OCI-LY3 (cell line): ENCODE results near the gene GPATCH4.
"Not testable (repeated sequence)": the region's sequence is repeated elsewhere in the genome, so short reads cannot be mapped to it uniquely, and the experiment has no call there.

Experiments
- H2AFZ ChIP-seq: fragments of 200-600, 300-600 bp; shearing (Covaris generic); 2 replicates; pipeline ENCODE4 v1.6.0; 2014; ENCODE audit warnings: antibody characterized with exemption, low read depth, low read length
- H3K27ac ChIP-seq: fragments of 200-600, 300-600 bp; sonication (generic); 2 replicates; pipeline ENCODE4 v1.5.1; 2014; ENCODE audit warnings: mild to moderate bottlenecking, low read length, moderate library complexity, mixed read lengths
- H3K27me3 ChIP-seq: fragments of 200-600, 300-600 bp; sonication (generic); 2 replicates; pipeline ENCODE4 v1.6.1; 2014; ENCODE audit warnings: low read depth, low read length, mixed read lengths
- H3K36me3 ChIP-seq: fragments of 200-600, 300-600 bp; sonication (generic); replicated peaks from 2 replicates; pipeline ENCODE3; 2014; ENCODE audit warnings: low read depth, low read length, mixed read lengths
- H3K4me1 ChIP-seq: fragments of 300-600, 200-600 bp; sonication (generic); 2 replicates; pipeline ENCODE4 v1.6.1; 2014; ENCODE audit warnings: low read length, mixed read lengths
- H3K4me2 ChIP-seq: fragments of 200-600, 300-600 bp; sonication (generic); 2 replicates; pipeline ENCODE4 v1.6.1; 2014; ENCODE audit warnings: low read length, mixed read lengths
- H3K4me3 ChIP-seq: fragments of 300-600, 200-600 bp; sonication (generic); 2 replicates; pipeline ENCODE4 v1.5.1; 2014; ENCODE audit warnings: antibody characterized with exemption, mild to moderate bottlenecking, low read length, moderate library complexity
- H3K79me2 ChIP-seq: fragments of 300-600, 200-600 bp; shearing (Covaris generic); 2 replicates; pipeline ENCODE4 v1.6.1; 2014; ENCODE audit warnings: mild to moderate bottlenecking, low read length, mixed read lengths
- H3K9ac ChIP-seq: fragments of 300-600, 200-600 bp; shearing (Covaris generic); 2 replicates; pipeline ENCODE4 v1.6.0; 2014; ENCODE audit warnings: mild to moderate bottlenecking, low read length, moderate library complexity
- H3K9me3 ChIP-seq: fragments of 200-600, 300-600 bp; shearing (Covaris generic); 2 replicates; pipeline ENCODE4 v1.6.1; 2014; ENCODE audit warnings: low read length, mixed read lengths; ENCODE audit not compliant: insufficient read depth
- H4K20me1 ChIP-seq: fragments of 200-600, 300-600 bp; sonication (generic); 2 replicates; pipeline ENCODE4 v1.6.1; 2016; ENCODE audit warnings: low read length, mixed read lengths; ENCODE audit not compliant: insufficient read depth
- CTCF ChIP-seq: fragments of 200-600, 300-600 bp; sonication (generic); IDR thresholded peaks from 2 replicates; pipeline ENCODE4 v1.5.1; 2014; ENCODE audit warnings: antibody characterized with exemption, low read length, low read depth
- EZH2phosphoT487 ChIP-seq: fragments of 200-600 bp; shearing (Covaris generic); IDR thresholded peaks from 2 replicates; pipeline ENCODE4 v1.6.1; 2018; ENCODE audit warnings: antibody characterized with exemption, mixed run types, low read depth

GPATCH4 gene

GRCh38 chr1:156591432-156592157 lies 9.7 kb downstream of the GPATCH4 start, which contains the start of gene NAXE:
TSS of gene NAXE (plus strand) at chr1:156591776. CDS start at chr1:156591805, 29 bp downstream.
- Histone ChIP-seq H3K4me2 (peak within 1 kb of the TSS; percentile 91), H3K36me3 (peaks cover 39% of the 10 kb centered on the region), H3K9ac (peak within 1 kb of the TSS; percentile 80), H4K20me1 (no peaks in the 10 kb centered on the region), H3K27ac (peak within 1 kb of the TSS; percentile 45), H2AFZ (peak within 1 kb of the TSS; percentile 89), H3K27me3 (no peaks in the 10 kb centered on the region), H3K4me3 (peak within 1 kb of the TSS; percentile 80), H3K9me3 (no peaks in the 10 kb centered on the region), H3K79me2 (peaks cover 18% of the 10 kb centered on the region), H3K4me1 (peaks cover 17% of the 10 kb centered on the region)
- TF ChIP-seq CTCF = no peak; the same call in 1 of the 2 replicates
- no peak for TF ChIP-seq EZH2phosphoT487

- H3K9me3 ChIP-seq = no peaks in the 10 kb centered on the region
- H3K4me2 ChIP-seq = peak overlapping the region; percentile 88
- H3K27ac ChIP-seq = peak overlapping the region; percentile 45
- TF ChIP-seq CTCF (no peak), EZH2phosphoT487 (no peak)
- H2AFZ ChIP-seq = peak overlapping the region; percentile 89
- H3K79me2 ChIP-seq = peaks cover 18% of the 10 kb centered on the region
- H3K4me3 ChIP-seq = peak overlapping the region; percentile 80
- peaks cover 34% of the 10 kb centered on the region for H3K36me3 ChIP-seq
- peaks cover 17% of the 10 kb centered on the region for H3K4me1 ChIP-seq
- peak overlapping the region; percentile 80 for H3K9ac ChIP-seq
- no peaks in the 10 kb centered on the region for H3K27me3 ChIP-seq
- H4K20me1 ChIP-seq = no peaks in the 10 kb centered on the region
Observed at GRCh38 chr1:156591181-156591431, 10.2 kb downstream of the GPATCH4 start.

GRCh38 chr1:156590326-156591180 lies 10.7 kb downstream of the GPATCH4 start:
- Histone ChIP-seq H3K4me3 (peak overlapping the region; percentile 80), H3K27ac (peak overlapping the region; percentile 45), H3K4me2 (peak overlapping the region; percentile 88), H3K9ac (peak overlapping the region; percentile 80), H3K27me3 (no peaks in the 10 kb centered on the region), H3K79me2 (peaks cover 18% of the 10 kb centered on the region), H3K36me3 (peaks cover 29% of the 10 kb centered on the region), H3K4me1 (peaks cover 17% of the 10 kb centered on the region), H3K9me3 (no peaks in the 10 kb centered on the region), H4K20me1 (no peaks in the 10 kb centered on the region), H2AFZ (peak overlapping the region; percentile 89)
- TF ChIP-seq EZH2phosphoT487 = no peak
- TF ChIP-seq CTCF = no peak

GRCh38 chr1:156589546-156589945 lies 11.7 kb downstream of the GPATCH4 start:
- no peaks in the 10 kb centered on the region for H4K20me1 ChIP-seq
- H2AFZ ChIP-seq = no peak overlapping the region
- H3K4me2 ChIP-seq = no peak overlapping the region
- H3K79me2 ChIP-seq = peaks cover 18% of the 10 kb centered on the region
- peaks cover 19% of the 10 kb centered on the region for H3K4me1 ChIP-seq
- no peaks in the 10 kb centered on the region for H3K9me3 ChIP-seq
- H3K27ac ChIP-seq = no peak overlapping the region
- no peak overlapping the region for H3K9ac ChIP-seq
- H3K36me3 ChIP-seq = peaks cover 20% of the 10 kb centered on the region
- TF ChIP-seq EZH2phosphoT487 (no peak), CTCF (no peak)
- H3K27me3 ChIP-seq = no peaks in the 10 kb centered on the region
- H3K4me3 ChIP-seq = no peak overlapping the region

GRCh38 chr1:156587927-156588326 lies 13.4 kb downstream of the GPATCH4 start:
- H3K4me3 ChIP-seq, H3K4me2 ChIP-seq, H3K9ac ChIP-seq, H3K27ac ChIP-seq, H3K9me3 ChIP-seq, H4K20me1 ChIP-seq, H3K36me3 ChIP-seq, H3K27me3 ChIP-seq, H2AFZ ChIP-seq: not testable (repeated sequence)
- H3K4me1 ChIP-seq = peaks cover 22% of the 10 kb centered on the region
- H3K79me2 ChIP-seq = peaks cover 13% of the 10 kb centered on the region
